MM.1S (cell line): ENCODE results near the gene DNASE1L2.

ENCODE experiments used
- DNase-seq: peaks from one replicate; pipeline ENCODE4 v3.0.0-alpha.2; 2015
- H2AFZ ChIP-seq: fragments of 300-600 bp; sonication (generic); 2 replicates; pipeline ENCODE4 v1.6.0; 2016; ENCODE audit warnings: antibody characterized with exemption, low read length
- H3F3A ChIP-seq: fragments of 300-600 bp; sonication (generic); 2 replicates; pipeline ENCODE4 v1.6.1; 2016; ENCODE audit warnings: mild to moderate bottlenecking, antibody characterized with exemption, low read length, moderate library complexity, mixed read lengths; ENCODE audit not compliant: insufficient read depth
- H3K27ac ChIP-seq: fragments of 300-600 bp; sonication (generic); 2 replicates; pipeline ENCODE4 v1.5.1; 2016; ENCODE audit warnings: mild to moderate bottlenecking, low read length
- H3K27me3 ChIP-seq: fragments of 300-600 bp; sonication (generic); replicated peaks from 2 replicates; pipeline ENCODE4 v1.6.0; 2016; ENCODE audit warnings: low read length; ENCODE audit not compliant: insufficient read depth
- H3K36me3 ChIP-seq: fragments of 300-600 bp; sonication (generic); replicated peaks from 2 replicates; pipeline ENCODE4 v1.6.1; 2016; ENCODE audit warnings: mild to moderate bottlenecking, low read length, mixed read lengths; ENCODE audit not compliant: insufficient read depth
- H3K4me1 ChIP-seq: fragments of 300-600 bp; sonication (generic); 2 replicates; pipeline ENCODE4 v1.6.1; 2016; ENCODE audit warnings: low read length, mixed read lengths
- H3K4me2 ChIP-seq: fragments of 300-600 bp; sonication (generic); 2 replicates; pipeline ENCODE4 v1.6.0; 2016; ENCODE audit warnings: low read depth, low read length
- H3K4me3 ChIP-seq: fragments of 300-600 bp; sonication (generic); 2 replicates; pipeline ENCODE4 v1.5.1; 2016; ENCODE audit warnings: low read length, mixed read lengths
- H3K79me2 ChIP-seq: fragments of 300-600 bp; sonication (generic); 2 replicates; pipeline ENCODE4 v1.6.1; 2016; ENCODE audit warnings: mixed run types, low read length, mixed read lengths
- H3K9ac ChIP-seq: fragments of 300-600 bp; sonication (generic); 2 replicates; pipeline ENCODE4 v1.6.1; 2016; ENCODE audit warnings: low read length, mixed read lengths
- H3K9me2 ChIP-seq: fragments of 300-600 bp; sonication (generic); replicated peaks from 2 replicates; pipeline ENCODE4 v1.6.1; 2016; ENCODE audit warnings: mild to moderate bottlenecking, low read length, mixed read lengths; ENCODE audit not compliant: insufficient read depth
- H3K9me3 ChIP-seq: fragments of 300-600 bp; sonication (generic); replicated peaks from 2 replicates; pipeline ENCODE4 v1.6.1; 2016; ENCODE audit warnings: mild to moderate bottlenecking, low read length, mixed read lengths; ENCODE audit not compliant: insufficient read depth
- H4K20me1 ChIP-seq: fragments of 300-600 bp; sonication (generic); 2 replicates; pipeline ENCODE4 v1.6.1; 2016; ENCODE audit warnings: mild to moderate bottlenecking, low read length, moderate library complexity, mixed read lengths; ENCODE audit not compliant: insufficient read depth
- CTCF ChIP-seq: fragments of 300-600 bp; sonication (generic); IDR thresholded peaks from 2 replicates; pipeline ENCODE4 v1.5.1; 2016; ENCODE audit warnings: antibody characterized with exemption, low read length, mixed read lengths
- EZH2 ChIP-seq: fragments of 300-600 bp; sonication (generic); optimal IDR thresholded peaks from 2 replicates; pipeline ENCODE3; 2017; ENCODE audit warnings: low read depth, mild to moderate bottlenecking, antibody characterized with exemption, low read length, mixed read lengths
- EZH2phosphoT487 ChIP-seq: fragments of 300-600 bp; sonication (generic); IDR thresholded peaks from 2 replicates; pipeline ENCODE4 v1.6.1; 2018; ENCODE audit warnings: antibody characterized with exemption, low read length

Gene DNASE1L2

GRCh38 chr16:2280981-2281542 is 44.8 kb downstream of the DNASE1L2 start:
- no peaks in the 10 kb centered on the region for H3K36me3 ChIP-seq
- TF ChIP-seq EZH2phosphoT487: no peak
- TF ChIP-seq CTCF: no peak
- TF ChIP-seq EZH2: no peak
- H3K9me3 ChIP-seq: no peaks in the 10 kb centered on the region
- no peak for DNase-seq
- no peaks in the 10 kb centered on the region for H3K79me2 ChIP-seq
- no peak overlapping the region for H3K9ac ChIP-seq
- H3K4me3 ChIP-seq: no peak overlapping the region
- H2AFZ ChIP-seq: no peak overlapping the region
- H3K27ac ChIP-seq: no peak overlapping the region
- no peak overlapping the region for H3K4me2 ChIP-seq
- H4K20me1 ChIP-seq: no peaks in the 10 kb centered on the region
- H3F3A ChIP-seq: no peaks in the 10 kb centered on the region
- H3K4me1 ChIP-seq: no peaks in the 10 kb centered on the region
- no peaks in the 10 kb centered on the region for H3K9me2 ChIP-seq
- peaks cover 99% of the 10 kb centered on the region for H3K27me3 ChIP-seq

DNA sequence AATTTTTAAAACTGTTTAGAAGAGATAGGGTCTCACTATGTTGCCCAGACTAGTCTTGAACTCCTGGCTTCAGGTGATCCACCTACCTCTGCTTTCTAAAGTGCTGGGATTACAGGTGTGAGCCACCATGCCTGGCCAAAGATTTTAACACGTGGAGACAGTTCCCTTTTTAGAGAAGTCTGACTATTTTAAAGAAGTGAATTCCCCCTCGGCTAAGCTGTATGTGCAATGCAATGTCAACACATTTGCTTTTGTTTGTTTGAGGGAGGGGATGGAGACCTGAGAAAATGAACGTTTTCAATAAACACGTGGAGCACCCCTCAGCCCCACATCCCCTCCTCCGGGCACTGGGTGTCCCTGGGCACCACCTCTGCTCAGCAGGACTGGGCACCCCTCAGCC is 46.0 kb downstream of the DNASE1L2 start:
- H3K9me2 ChIP-seq: no peaks in the 10 kb centered on the region
- H3K4me2 ChIP-seq: no peak overlapping the region
- H3K27me3 ChIP-seq: peaks cover 99% of the 10 kb centered on the region
- H3K9ac ChIP-seq: no peak overlapping the region
- no peak overlapping the region for H2AFZ ChIP-seq
- H3K36me3 ChIP-seq: no peaks in the 10 kb centered on the region
- H3F3A ChIP-seq: no peaks in the 10 kb centered on the region
- H3K27ac ChIP-seq: no peak overlapping the region
- H3K9me3 ChIP-seq: no peaks in the 10 kb centered on the region
- no peaks in the 10 kb centered on the region for H3K79me2 ChIP-seq
- DNase-seq: no peak
- no peaks in the 10 kb centered on the region for H3K4me1 ChIP-seq
- no peak overlapping the region for H3K4me3 ChIP-seq
- H4K20me1 ChIP-seq: no peaks in the 10 kb centered on the region
- TF ChIP-seq EZH2 (no peak), EZH2phosphoT487 (no peak), CTCF (no peak)

- Histone ChIP-seq H3K4me3 (no peak overlapping the region), H3K4me1 (no peaks in the 10 kb centered on the region), H3K27ac (no peak overlapping the region), H3K36me3 (no peaks in the 10 kb centered on the region), H3K9me3 (no peaks in the 10 kb centered on the region), H2AFZ (no peak overlapping the region), H3K27me3 (peaks cover 99% of the 10 kb centered on the region), H3K9ac (no peak overlapping the region), H3K9me2 (no peaks in the 10 kb centered on the region), H3K4me2 (no peak overlapping the region), H4K20me1 (no peaks in the 10 kb centered on the region), H3F3A (no peaks in the 10 kb centered on the region), H3K79me2 (no peaks in the 10 kb centered on the region)
- DNase-seq: no peak
- TF ChIP-seq EZH2 (no peak), CTCF (no peak), EZH2phosphoT487 (no peak)
Observed at GRCh38 chr16:2282866-2283555, 46.8 kb downstream of the DNASE1L2 start.
